Measurements from ENCODE around the gene ABCC4.

DNA sequence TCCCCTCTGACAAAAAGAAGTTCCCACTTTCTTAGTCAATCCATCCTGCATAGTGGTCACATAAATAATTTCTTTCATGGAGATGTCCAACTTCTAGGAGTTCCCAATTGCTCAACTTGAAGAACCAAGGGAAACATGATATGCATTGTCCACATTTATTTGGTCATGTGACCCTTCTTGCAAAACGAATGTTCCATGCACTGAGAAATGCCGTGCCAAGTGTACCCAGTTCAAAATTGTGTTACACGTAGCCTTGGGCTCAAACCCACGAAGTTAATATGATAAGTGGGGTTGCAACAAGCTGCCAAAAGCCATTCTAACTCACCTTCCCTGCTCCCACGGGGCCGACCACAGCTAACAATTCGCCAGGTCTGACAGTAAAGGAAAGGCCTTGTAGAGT is 113.1 kb downstream of the ABCC4 start:
- TF ChIP-seq, protein P1, sequence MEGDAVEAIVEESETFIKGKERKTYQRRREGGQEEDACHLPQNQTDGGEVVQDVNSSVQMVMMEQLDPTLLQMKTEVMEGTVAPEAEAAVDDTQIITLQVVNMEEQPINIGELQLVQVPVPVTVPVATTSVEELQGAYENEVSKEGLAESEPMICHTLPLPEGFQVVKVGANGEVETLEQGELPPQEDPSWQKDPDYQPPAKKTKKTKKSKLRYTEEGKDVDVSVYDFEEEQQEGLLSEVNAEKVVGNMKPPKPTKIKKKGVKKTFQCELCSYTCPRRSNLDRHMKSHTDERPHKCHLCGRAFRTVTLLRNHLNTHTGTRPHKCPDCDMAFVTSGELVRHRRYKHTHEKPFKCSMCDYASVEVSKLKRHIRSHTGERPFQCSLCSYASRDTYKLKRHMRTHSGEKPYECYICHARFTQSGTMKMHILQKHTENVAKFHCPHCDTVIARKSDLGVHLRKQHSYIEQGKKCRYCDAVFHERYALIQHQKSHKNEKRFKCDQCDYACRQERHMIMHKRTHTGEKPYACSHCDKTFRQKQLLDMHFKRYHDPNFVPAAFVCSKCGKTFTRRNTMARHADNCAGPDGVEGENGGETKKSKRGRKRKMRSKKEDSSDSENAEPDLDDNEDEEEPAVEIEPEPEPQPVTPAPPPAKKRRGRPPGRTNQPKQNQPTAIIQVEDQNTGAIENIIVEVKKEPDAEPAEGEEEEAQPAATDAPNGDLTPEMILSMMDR (conservative IDR thresholded peaks at IDR 0.05; ENCODE audit: low read depth, low read length), result no peak
- TF ChIP-seq EZH2phosphoT487 (IDR thresholded peaks at IDR 0.05; ENCODE audit: borderline replicate concordance, low read length), result no peak

Data from PC-3 (cell line).